Activated naive CD4-positive, alpha-beta T cell treated with anti-CD3 and anti-CD28 coated beads, Interleukin-2, amount 10 ng/mL, durations not matched to agents 7 days and 5 days (primary cell): ENCODE data around the gene MMP28.
"Not testable (repeated sequence)": the region's sequence is repeated elsewhere in the genome, so short reads cannot be mapped to it uniquely, and the experiment has no call there.

Source experiments
- CTCF ChIA-PET: fragments of 350-600 bp; sonication (Branson Sonifier 250); formaldehyde crosslinking; loops from one replicate; lab custom pipeline; 2021; ENCODE audit warnings: antibody characterized with exemption; lab: Charles Lee
- DNase-seq: peaks from one replicate; pipeline ENCODE4 v3.0.0-alpha.2; 2020
- H3K27ac Mint-ChIP-seq: one replicate; pipeline ENCODE4 v1.8.0; 2021; ENCODE audit warnings: mild to moderate bottlenecking, moderate library complexity, mixed read lengths
- H3K27me3 Mint-ChIP-seq: one replicate; pipeline ENCODE4 v1.8.0; 2021; ENCODE audit warnings: mild to moderate bottlenecking, mixed read lengths
- H3K36me3 Mint-ChIP-seq: one replicate; pipeline ENCODE4 v1.8.0; 2021; ENCODE audit warnings: mixed read lengths
- H3K4me1 Mint-ChIP-seq: one replicate; pipeline ENCODE4 v1.8.0; 2021; ENCODE audit warnings: mixed read lengths
- H3K4me3 Mint-ChIP-seq: one replicate; pipeline ENCODE4 v1.8.0; 2021; ENCODE audit warnings: mild to moderate bottlenecking, moderate library complexity, mixed read lengths
- H3K9me3 Mint-ChIP-seq: one replicate; pipeline ENCODE4 v1.8.0; 2021; ENCODE audit warnings: mixed read lengths

The MMP28 gene

DNA sequence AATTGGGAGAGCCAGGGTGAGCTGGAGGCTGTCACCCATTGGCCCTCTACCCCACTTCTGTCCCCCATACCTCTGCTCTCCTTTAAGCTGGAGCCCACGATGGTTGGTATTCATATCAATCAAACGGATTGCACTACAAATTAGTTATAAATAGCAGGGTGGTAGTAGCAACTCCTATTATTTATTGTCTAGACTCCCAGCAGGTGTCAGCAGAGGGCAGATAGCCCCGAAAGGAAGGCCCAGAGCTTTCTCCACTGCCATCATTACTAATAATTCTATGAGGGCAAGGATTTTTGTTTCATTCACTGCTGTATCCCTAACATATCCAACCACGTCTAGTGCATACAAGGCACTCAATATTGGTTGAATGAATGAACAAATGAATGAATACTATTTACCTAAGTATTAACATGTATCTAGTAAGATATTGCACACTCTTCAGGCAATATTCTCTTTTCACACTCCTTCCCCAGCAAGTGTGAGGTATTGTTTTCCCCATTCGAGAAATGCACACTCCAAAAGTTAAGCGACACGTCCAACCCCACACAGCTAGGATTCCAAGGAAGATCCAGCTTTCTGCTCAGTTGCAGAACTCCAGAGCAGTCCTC is 28.4 kb downstream of the MMP28 start:
- Mint-ChIP-seq H3K4me3 (no peak overlapping the region), H3K4me1 (peaks cover 12% of the 10 kb centered on the region), H3K36me3 (no peaks in the 10 kb centered on the region), H3K27me3 (peaks cover 50% of the 10 kb centered on the region), H3K27ac (no peak overlapping the region), H3K9me3 (no peaks in the 10 kb centered on the region)
- CTCF ChIA-PET = interaction anchor here (1.0 to 11.7 kb wide), 4 partner anchors 29 to 199 kb away, joined by 3 to 219 read pairs (median 6); partner anchors contain the start of gene TAF15
- peak; percentile 59 for DNase-seq

DNA sequence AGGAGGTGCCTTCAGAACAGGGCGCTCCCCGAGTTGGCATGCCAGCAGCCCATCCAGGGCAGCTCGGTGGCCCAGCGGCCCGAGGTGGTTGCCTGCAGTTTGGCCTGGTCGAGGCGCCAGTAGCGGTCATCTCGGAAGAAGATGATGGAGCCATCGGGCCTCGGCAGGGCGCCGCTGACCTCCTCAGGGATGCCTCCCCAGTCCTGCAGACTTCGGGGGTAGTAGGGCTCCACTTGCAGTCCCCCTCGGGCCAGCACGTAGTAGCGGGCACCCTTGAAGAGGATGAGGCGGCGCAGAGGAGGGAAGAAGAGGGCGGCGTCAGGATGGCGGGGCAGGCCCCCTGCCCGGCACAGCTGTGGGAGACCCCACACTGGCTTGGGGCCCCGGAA is 29.0 kb downstream of the MMP28 start:
- Mint-ChIP-seq H3K27ac (no peak overlapping the region), H3K27me3 (peaks cover 48% of the 10 kb centered on the region), H3K4me1 (peaks cover 12% of the 10 kb centered on the region), H3K4me3 (no peak overlapping the region), H3K9me3 (no peaks in the 10 kb centered on the region), H3K36me3 (no peaks in the 10 kb centered on the region)
- no peak for DNase-seq
- CTCF ChIA-PET = interaction anchor here (1.0 to 11.7 kb wide), 3 partner anchors 30 to 200 kb away, joined by 3 to 219 read pairs (median 8); partner anchors contain the start of gene TAF15

DNA sequence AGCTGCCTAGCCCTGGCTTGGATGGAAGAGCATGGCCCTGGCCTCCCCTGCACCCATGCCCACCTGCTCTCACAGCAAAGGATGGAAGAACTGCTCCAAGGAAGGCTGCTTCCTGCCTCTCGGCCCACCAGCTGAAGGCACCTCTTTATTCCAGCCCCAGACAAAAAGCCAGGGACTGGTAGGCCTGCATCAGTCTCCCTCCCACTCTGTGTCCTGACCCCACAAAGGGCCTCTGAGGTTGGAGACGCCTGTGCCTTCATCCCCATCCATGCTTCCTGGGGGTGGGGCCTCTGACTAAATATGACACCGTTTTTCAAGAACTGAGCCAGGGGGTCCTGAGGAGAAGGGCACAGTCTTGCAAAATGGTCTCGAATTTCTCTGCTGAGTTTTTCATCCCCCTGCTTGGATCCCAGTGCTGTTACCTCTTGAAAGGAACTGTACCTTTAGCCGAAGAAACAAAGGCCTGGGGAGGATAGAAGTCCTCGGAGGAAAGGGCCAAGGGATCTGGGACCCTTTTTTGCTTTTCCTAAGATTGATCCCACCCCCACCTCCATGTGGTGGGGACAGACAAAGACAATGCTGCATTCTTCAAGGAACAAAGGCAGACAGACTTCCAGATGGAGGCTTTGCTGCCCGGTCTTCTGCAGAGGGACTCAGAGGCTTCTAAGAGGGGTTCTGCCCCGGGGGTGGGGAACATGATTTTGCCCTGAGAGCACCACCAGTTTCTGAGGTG is 29.5 kb downstream of the MMP28 start:
- H3K9me3 Mint-ChIP-seq = no peaks in the 10 kb centered on the region
- CTCF ChIA-PET = interaction anchor here (0.8 to 11.7 kb wide), 3 partner anchors 16 to 381 kb away, joined by 3 to 219 read pairs (median 4); partner anchors contain the start of gene TAF15

DNA sequence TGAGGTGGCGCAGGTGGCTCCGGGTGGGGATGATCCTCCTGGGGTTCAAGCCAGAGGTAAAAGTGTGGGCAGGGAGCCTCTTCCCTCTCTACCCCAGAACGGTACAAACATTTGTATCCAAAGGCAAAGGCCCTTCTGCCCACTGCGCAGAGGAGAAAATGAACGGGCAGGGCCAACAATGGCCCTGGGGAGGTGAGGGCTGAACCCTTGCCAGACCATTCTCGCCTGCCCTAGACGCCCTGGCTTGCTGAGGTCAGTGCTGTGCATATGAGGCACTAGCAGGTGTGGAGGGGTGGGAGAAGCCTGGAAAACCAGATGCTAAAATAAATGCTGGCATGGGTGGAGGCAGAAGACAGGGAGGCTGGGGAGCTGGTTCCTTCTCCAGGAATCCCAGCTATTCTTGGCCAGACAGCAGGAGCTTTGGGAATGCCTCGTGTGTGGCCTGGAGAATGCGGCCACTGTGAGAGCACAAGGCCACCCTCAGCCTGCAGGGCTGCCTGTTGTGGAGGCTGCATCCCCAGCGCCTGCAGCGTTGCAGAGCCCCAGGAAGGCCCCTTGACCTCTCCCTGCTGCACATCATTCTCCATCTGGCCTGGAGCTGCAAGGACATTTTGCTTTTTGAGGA is 30.2 kb downstream of the MMP28 start:
- CTCF ChIA-PET = interaction anchor here (0.8 to 11.7 kb wide), 9 partner anchors 15 to 382 kb away, joined by 3 to 219 read pairs (median 7); partner anchors contain the start of gene TAF15
- Mint-ChIP-seq H3K36me3 (no peaks in the 10 kb centered on the region), H3K4me1 (peaks cover 12% of the 10 kb centered on the region), H3K27me3 (peaks cover 50% of the 10 kb centered on the region), H3K9me3 (no peaks in the 10 kb centered on the region), H3K27ac (no peak overlapping the region), H3K4me3 (peak overlapping the region; percentile 91)
- no peak for DNase-seq

More for the DNA sequence above, 29.5 kb downstream of the MMP28 start:
- Mint-ChIP-seq H3K27ac (no peak overlapping the region), H3K36me3 (no peaks in the 10 kb centered on the region), H3K4me1 (peaks cover 12% of the 10 kb centered on the region), H3K27me3 (peaks cover 50% of the 10 kb centered on the region), H3K4me3 (no peak overlapping the region)
- DNase-seq = no peak

DNA sequence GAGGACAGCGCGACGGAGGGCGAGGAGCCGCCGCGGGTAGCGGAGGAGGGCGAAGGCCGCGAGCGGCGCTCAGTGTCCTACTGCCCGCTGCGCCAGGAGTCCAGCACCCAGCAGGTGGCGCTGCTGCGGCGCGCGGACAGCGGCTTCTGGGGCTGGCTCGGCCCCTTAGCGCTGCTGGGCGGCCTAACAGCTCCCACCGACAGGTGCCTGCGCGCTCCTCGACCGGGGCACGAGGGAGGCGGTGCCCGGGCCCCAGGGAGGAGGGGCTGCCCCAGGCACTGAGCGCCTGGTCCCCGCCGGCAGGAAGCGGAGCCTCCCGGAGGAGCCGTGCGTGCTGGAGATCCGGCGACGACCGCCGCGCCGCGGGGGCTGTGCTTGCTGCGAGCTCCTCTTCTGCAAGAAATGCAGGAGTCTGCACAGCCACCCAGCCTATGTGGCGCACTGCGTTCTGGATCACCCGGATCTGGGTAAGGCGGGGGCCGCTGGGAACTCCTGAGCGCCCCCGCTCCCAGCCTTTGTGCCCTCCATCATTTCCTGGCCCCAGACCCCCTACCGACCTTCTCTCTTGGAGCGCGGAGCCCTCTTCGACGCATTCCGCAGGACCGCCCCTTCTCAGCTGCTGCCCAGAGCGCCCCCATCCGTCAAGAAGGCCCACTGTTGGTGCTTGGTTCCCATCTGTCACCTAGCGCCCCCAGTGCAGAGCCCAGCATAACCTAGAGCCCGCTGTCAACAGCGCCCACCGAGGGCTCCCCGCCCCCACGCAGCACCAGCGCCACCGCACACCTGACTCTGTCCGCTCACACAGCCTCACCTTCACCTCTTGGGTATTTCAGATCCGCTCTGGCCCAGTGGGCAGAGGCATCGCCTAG is 31.1 kb downstream of the MMP28 start:
- peak; percentile 89 for DNase-seq
- Mint-ChIP-seq H3K4me3 (peak overlapping the region; percentile 91), H3K27me3 (peaks cover 51% of the 10 kb centered on the region), H3K36me3 (no peaks in the 10 kb centered on the region), H3K9me3 (no peaks in the 10 kb centered on the region), H3K4me1 (peaks cover 12% of the 10 kb centered on the region), H3K27ac (peak overlapping the region; percentile 74)
- CTCF ChIA-PET = interaction anchor here (0.7 to 11.7 kb wide), 27 partner anchors 8 to 385 kb away, joined by 3 to 219 read pairs (median 8); partner anchors contain the start of gene TAF15

DNA sequence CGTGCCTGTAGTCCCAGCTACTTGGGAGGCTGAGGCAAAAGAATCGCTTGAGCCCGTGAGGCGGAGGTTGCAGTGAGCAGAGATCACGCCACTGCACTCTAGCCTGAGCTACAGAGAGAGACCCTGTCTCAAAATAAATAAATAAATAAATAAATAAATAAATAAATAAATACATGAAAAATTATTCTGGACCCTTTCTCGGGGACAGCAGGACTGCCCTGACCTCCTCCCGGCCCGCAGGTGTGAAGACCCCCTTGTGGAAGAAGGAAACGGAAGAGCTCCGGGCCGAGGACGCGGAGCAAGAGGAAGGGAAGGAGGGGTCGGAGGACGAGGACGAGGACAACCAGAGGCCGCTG is 31.7 kb downstream of the MMP28 start:
- CTCF ChIA-PET = interaction anchor here (0.6 to 11.7 kb wide), 27 partner anchors 9 to 385 kb away, joined by 3 to 219 read pairs (median 8); partner anchors contain the start of gene TAF15
- no peaks in the 10 kb centered on the region for H3K36me3 Mint-ChIP-seq
- peak overlapping the region; percentile 62 for H3K27ac Mint-ChIP-seq

DNA sequence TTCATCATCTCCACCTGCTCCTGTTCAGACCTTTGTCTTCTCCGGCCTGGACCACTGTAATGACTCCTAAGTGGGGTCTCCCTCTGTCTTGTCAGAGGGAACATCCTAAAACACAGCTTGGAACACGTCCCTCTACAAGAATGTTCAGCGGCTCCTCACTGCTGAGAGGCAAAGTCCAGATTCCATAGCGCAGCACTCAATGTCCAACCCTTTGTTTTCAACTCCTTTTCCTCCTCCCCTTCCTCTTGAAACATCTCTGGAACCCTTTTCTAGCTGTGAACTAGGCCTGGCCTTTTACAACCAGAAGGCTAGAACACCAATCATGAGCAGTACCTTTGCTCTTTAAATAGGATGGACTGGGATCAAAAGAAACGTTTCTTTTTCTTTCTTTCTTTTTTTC is 33.8 kb downstream of the MMP28 start:
- no peak overlapping the region for H3K4me3 Mint-ChIP-seq
- no peaks in the 10 kb centered on the region for H3K9me3 Mint-ChIP-seq
- H3K27ac Mint-ChIP-seq = no peak overlapping the region
- CTCF ChIA-PET = interaction anchor here (11.7 kb wide), 1 partner anchor 46 kb away, joined by 219 read pairs; the partner anchor contains the start of gene TAF15
- DNase-seq = no peak
- peaks cover 32% of the 10 kb centered on the region for H3K27me3 Mint-ChIP-seq
- no peaks in the 10 kb centered on the region for H3K36me3 Mint-ChIP-seq
- peaks cover 12% of the 10 kb centered on the region for H3K4me1 Mint-ChIP-seq

More for the DNA sequence above, 31.7 kb downstream of the MMP28 start:
- no peak for DNase-seq
- Mint-ChIP-seq H3K9me3 (no peaks in the 10 kb centered on the region), H3K4me3 (peak overlapping the region; percentile 91), H3K4me1 (peaks cover 12% of the 10 kb centered on the region), H3K27me3 (peaks cover 47% of the 10 kb centered on the region)

DNA sequence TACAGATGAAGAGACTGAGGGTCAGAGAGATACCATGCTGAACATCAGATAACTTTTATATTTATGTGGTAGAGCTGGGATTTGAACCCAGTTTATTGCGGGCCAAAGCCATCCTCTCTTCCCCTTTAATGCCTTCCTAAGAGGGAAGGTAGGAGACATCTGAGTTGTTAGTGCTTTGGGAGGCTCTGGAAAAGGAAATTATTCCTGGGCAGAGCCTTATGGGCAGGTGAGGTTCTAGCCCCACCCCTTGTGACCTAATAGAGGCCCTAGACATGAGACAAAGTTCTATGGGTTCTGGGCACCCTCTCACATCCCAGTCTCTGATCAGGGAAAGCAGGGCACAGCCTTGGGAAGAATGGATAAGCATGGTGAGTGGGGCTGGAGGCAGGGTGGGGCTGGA is 34.9 kb downstream of the MMP28 start, which contains the start of gene C17orf50:
TSS of gene C17orf50 (plus strand) at position 301 of the 400 bp plus-strand sequence. CDS start at position 356, 55 bp downstream.
- no peak within 1 kb of the TSS for H3K27ac Mint-ChIP-seq
- H3K27me3 Mint-ChIP-seq = peaks cover 29% of the 10 kb centered on the region
- H3K4me1 Mint-ChIP-seq = peaks cover 12% of the 10 kb centered on the region
- no peaks in the 10 kb centered on the region for H3K9me3 Mint-ChIP-seq
- no peak within 1 kb of the TSS for H3K4me3 Mint-ChIP-seq
- CTCF ChIA-PET = interaction anchor here (1.6 to 2.0 kb wide), 2 partner anchors 35 to 45 kb away, joined by 5 to 6 read pairs; partner anchors contain the start of gene MMP28
- DNase-seq = no peak
- H3K36me3 Mint-ChIP-seq = no peaks in the 10 kb centered on the region

DNA sequence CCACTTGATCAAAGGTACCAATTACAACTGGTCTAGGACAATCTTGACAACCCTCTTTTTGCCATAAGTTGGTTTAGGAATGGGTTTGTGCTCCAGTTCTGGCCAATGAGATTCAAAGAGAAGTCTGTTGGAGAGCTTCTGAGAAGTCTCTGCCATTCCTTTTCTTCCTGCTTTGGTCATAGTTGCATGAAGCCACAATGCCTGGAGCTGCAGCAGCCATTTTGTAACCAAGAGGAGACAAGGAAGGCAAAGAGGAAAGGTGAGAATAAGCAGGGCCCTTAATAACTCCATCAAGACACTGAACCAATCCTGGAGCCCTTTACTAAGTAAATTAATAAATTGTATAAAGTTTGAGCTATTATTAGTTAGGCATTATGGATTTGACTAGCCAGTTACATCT is 38.2 kb downstream of the MMP28 start:
- Mint-ChIP-seq H3K9me3 (no peaks in the 10 kb centered on the region), H3K27ac (no peak overlapping the region), H3K27me3 (peaks cover 37% of the 10 kb centered on the region), H3K4me1 (no peaks in the 10 kb centered on the region), H3K36me3 (no peaks in the 10 kb centered on the region), H3K4me3 (no peak overlapping the region)
- CTCF ChIA-PET = interaction anchor here (1.1 to 2.6 kb wide), 2 partner anchors 10 to 47 kb away, joined by 5 to 10 read pairs; no protein-coding TSS in a partner anchor
- DNase-seq = no peak

DNA sequence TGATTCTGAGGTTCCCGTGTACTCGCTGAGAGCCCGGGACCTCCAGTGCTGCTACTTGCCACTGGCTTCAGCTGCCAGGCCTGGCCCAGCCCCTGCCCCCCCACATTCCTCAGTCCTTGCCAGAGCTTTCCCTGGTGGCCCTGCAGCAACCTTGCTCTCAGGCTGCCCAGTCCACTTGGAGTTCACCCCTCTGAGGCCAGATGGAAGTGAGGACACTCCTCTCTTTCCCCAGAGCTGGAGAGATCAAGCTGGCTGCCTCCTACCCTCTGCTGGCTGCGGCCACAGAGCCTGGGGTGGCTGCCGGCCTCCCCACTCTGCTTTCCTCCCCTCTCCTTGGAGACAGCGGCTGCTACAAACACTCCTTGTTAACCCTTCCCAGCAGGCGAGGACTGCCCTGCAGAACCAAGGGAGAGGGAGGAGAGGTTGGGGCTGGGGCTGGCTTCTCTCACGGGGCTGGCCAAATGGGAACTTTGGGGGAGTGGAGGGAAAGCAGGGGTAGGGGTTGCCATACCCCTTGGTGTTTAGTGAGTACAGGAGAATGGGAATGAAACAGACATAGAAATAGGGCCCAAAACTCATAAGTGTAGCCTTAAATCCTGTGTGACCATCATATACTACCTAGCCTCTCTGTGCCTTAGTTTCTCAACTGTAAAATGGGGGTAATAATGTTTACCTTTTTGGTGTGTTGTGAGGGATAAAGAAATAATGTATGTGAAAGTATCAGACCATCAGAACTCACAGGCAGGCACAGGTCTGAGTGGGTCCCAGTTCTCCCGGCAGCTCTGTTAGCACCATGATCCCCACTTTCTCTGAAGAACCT is 42.3 kb downstream of the MMP28 start, which contains the start of gene GAS2L2:
TSS of gene GAS2L2 (minus strand) at position 295 of the 820 bp plus-strand sequence. CDS start 389 bp downstream, outside the sequence.
- no peak within 1 kb of the TSS for H3K27ac Mint-ChIP-seq
- H3K4me3 Mint-ChIP-seq = no peak within 1 kb of the TSS
- CTCF ChIA-PET = interaction anchor here (0.5 to 1.2 kb wide), 2 partner anchors 52 to 1645 kb away, joined by 3 read pairs; no protein-coding TSS in a partner anchor
- peaks cover 13% of the 10 kb centered on the region for H3K4me1 Mint-ChIP-seq
- H3K9me3 Mint-ChIP-seq = no peaks in the 10 kb centered on the region
- peaks cover 67% of the 10 kb centered on the region for H3K27me3 Mint-ChIP-seq
- no peaks in the 10 kb centered on the region for H3K36me3 Mint-ChIP-seq
- no peak for DNase-seq

DNA sequence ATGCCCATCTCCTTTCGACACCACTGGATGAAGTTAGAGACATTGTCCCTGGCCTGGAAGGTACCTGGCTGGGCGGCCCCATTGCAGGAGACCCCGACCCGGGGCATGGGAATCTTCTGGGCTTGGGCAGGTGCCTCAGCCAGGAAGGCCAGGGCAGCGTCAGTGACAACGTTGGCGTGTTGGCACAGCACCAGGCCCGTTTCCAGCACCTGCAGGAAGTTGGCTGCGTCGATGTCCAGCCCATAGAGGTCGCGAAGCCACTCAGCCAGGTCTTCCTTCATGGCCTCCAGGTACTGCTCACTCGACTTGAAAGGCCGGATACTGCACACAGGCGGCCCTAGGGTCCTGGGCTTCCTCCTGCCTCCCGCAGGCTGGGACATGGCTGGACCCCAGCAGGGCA is 43.0 kb downstream of the MMP28 start:
- CTCF ChIA-PET = no interaction called here
- DNase-seq = no peak
- Mint-ChIP-seq H3K9me3 (no peaks in the 10 kb centered on the region), H3K27me3 (peaks cover 74% of the 10 kb centered on the region), H3K36me3 (no peaks in the 10 kb centered on the region), H3K4me1 (peaks cover 13% of the 10 kb centered on the region), H3K4me3 (no peak overlapping the region), H3K27ac (no peak overlapping the region)

DNA sequence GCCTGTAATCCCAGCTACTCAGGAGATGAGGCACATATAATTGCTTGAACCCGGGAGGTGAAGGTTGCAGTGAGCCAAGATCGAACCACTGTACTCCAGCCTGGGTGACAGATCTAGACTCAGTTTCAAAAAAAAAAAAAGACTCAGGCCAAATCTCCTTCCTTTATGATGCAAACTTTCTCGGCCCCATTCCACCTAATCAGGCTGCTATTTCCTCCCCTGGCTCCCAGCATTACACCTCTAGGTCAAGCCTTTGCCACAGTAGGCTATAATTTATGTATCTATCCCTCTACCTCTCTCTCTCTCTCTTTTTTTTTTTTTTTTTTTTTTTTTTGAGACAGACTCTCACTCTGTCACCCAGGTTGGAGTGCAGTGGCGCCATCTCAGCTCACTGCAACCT is 43.9 kb downstream of the MMP28 start:
- H3K27ac Mint-ChIP-seq, CTCF ChIA-PET, DNase-seq, H3K36me3 Mint-ChIP-seq, H3K4me3 Mint-ChIP-seq, H3K9me3 Mint-ChIP-seq: not testable (repeated sequence)
- H3K27me3 Mint-ChIP-seq = peaks cover 76% of the 10 kb centered on the region
- H3K4me1 Mint-ChIP-seq = peaks cover 13% of the 10 kb centered on the region
